B cell (primary cell): ENCODE data around the gene ETS1. TPM values are rescaled to one million over a fixed set of nuclear protein-coding genes. Genes with fewer than 3 reads are reported as not detected.

Source experiments
- ATAC-seq: fragments of 200-7000 bp; cut with Tn5 transposase; one replicate; pipeline ENCODE4 v1.10.0; 2021; ENCODE audit warnings: low read depth, mild to moderate bottlenecking, moderate number of reproducible peaks, moderate library complexity
- CTCF ChIA-PET: fragments of 350-600 bp; sonication (Branson Sonifier 250); formaldehyde crosslinking; loops from one replicate; lab custom pipeline; 2021; ENCODE audit warnings: antibody characterized with exemption, inconsistent platforms; lab: Charles Lee
- POLR2A ChIA-PET: fragments of 350-600 bp; sonication (Branson Sonifier 250); formaldehyde crosslinking; loops from one replicate; lab custom pipeline; 2021; ENCODE audit warnings: antibody characterized with exemption; lab: Charles Lee
- DNase-seq: peaks from one replicate; pipeline ENCODE4 v3.0.0; 2013
- H2AFZ ChIP-seq: 2 replicates; pipeline ENCODE4 v1.6.1; 2012; ENCODE audit warnings: mild to moderate bottlenecking, low read depth, low read length; ENCODE audit not compliant: insufficient read depth, poor library complexity, severe bottlenecking
- H3K27ac ChIP-seq, 2 donors: 1 replicate in 1 of 2; 2 replicates in 1 of 2; pipeline ENCODE4 v1.5.1; 2012 to 2013; ENCODE audit warnings: low read length in 2 of 2, mild to moderate bottlenecking in 2 of 2, moderate library complexity in 1 of 2
- H3K27me3 ChIP-seq, 4 experiments: fragments of 200-600 bp in 1 of 4; sonication (generic) in 1 of 4; replicated peaks in 1 of 4; 1 replicate in 2 of 4; 2 replicates in 2 of 4; pipeline versions ENCODE4 v1.6.1 to v1.7.0; 2013 to 2016; ENCODE audit warnings: low read length in 3 of 4, mild to moderate bottlenecking in 2 of 4, mixed read lengths in 1 of 4, moderate library complexity in 1 of 4; ENCODE audit not compliant: insufficient read depth in 4 of 4, control insufficient read depth in 3 of 4; ENCODE audit errors: control extremely low read depth in 1 of 4
- H3K36me3 ChIP-seq, 2 experiments: replicated peaks in 1 of 2; 1 replicate in 1 of 2; 2 replicates in 1 of 2; pipeline versions ENCODE4 v1.6.1 to v1.7.1; 2013; ENCODE audit warnings: low read length in 1 of 2; ENCODE audit not compliant: insufficient read depth in 2 of 2, control insufficient read depth in 1 of 2; ENCODE audit errors: control extremely low read depth in 1 of 2, extremely low read depth in 1 of 2
- H3K4me1 ChIP-seq, 2 donors: fragments of 200-600 bp in 1 of 2; sonication (generic) in 1 of 2; 1 replicate in 1 of 2; 2 replicates in 1 of 2; pipeline versions ENCODE4 v1.5.1 to v1.6.1; 2013 to 2017; ENCODE audit warnings: low read length in 2 of 2; ENCODE audit not compliant: control insufficient read depth in 2 of 2, insufficient read depth in 2 of 2
- H3K4me2 ChIP-seq: replicated peaks from 2 replicates; pipeline ENCODE3; 2012; ENCODE audit warnings: mild to moderate bottlenecking, low read depth, low read length; ENCODE audit not compliant: poor library complexity, severe bottlenecking
- H3K4me3 ChIP-seq, 5 experiments: fragments of 200-600 bp in 1 of 5; sonication (generic) in 1 of 5; 1 replicate in 3 of 5; 2 replicates in 2 of 5; pipeline versions ENCODE4 v1.5.1 to v1.7.0; 2011 to 2016; ENCODE audit warnings: low read length in 4 of 5, mild to moderate bottlenecking in 4 of 5, low read depth in 2 of 5, control low read depth in 1 of 5, moderate library complexity in 1 of 5; ENCODE audit not compliant: insufficient read depth in 1 of 5; ENCODE audit errors: control extremely low read depth in 1 of 5, extremely low read depth in 1 of 5
- H3K79me2 ChIP-seq: fragments of 200-600 bp; sonication (generic); one replicate; pipeline ENCODE4 v1.6.0; 2016; ENCODE audit warnings: low read length; ENCODE audit not compliant: control insufficient read depth, insufficient read depth
- H3K9ac ChIP-seq: fragments of 200-600 bp; sonication (generic); 2 replicates; pipeline ENCODE4 v1.6.1; 2017; ENCODE audit warnings: mild to moderate bottlenecking, low read length, moderate library complexity
- H3K9me3 ChIP-seq, 3 donors: one replicate each; pipeline versions ENCODE4 v1.6.1 to v1.7.1; 2013; ENCODE audit warnings: low read length in 2 of 3; ENCODE audit not compliant: control insufficient read depth in 2 of 3, insufficient read depth in 1 of 3; ENCODE audit errors: control extremely low read depth in 1 of 3
- H4K20me1 ChIP-seq: 2 replicates; pipeline ENCODE4 v1.6.0; 2012; ENCODE audit warnings: mild to moderate bottlenecking, low read length; ENCODE audit not compliant: insufficient read depth, control insufficient read depth, poor library complexity, severe bottlenecking
- H3K27ac Mint-ChIP-seq: one replicate; pipeline ENCODE4 v1.8.0; 2021; ENCODE audit warnings: mixed read lengths
- H3K27me3 Mint-ChIP-seq: one replicate; pipeline ENCODE4 v1.8.0; 2021; ENCODE audit warnings: mixed read lengths
- H3K4me1 Mint-ChIP-seq: one replicate; pipeline ENCODE4 v1.8.0; 2021; ENCODE audit warnings: mixed read lengths
- H3K4me3 Mint-ChIP-seq: one replicate; pipeline ENCODE4 v1.8.0; 2021; ENCODE audit warnings: mixed read lengths
- H3K9me3 Mint-ChIP-seq: one replicate; pipeline ENCODE4 v1.8.0; 2022; ENCODE audit warnings: mixed read lengths; ENCODE audit not compliant: insufficient read depth
- EZH2 ChIP-seq: IDR thresholded peaks from 2 replicates; pipeline ENCODE4 v1.6.1; 2012; ENCODE audit warnings: borderline replicate concordance, low read depth, mild to moderate bottlenecking, moderate library complexity, low read length; ENCODE audit not compliant: insufficient read depth, poor library complexity, severe bottlenecking
- WGBS: methylation state at CpG from one replicate; pipeline ENCODE4 v1.1.5; 2013; ENCODE audit warnings: missing lambda C conversion rate; ENCODE audit not compliant: insufficient coverage; 5-methylcytosine and 5-hydroxymethylcytosine counted together
- intact Hi-C: fragments of 100-400 bp; cut with micrococcal nuclease; formaldehyde crosslinking; loops from one replicate; pipeline ENCODE4 v1.10.0; 2022
- polyA plus RNA-seq: library from polyadenylated mRNA; depleted of rRNA; stranded (reverse); fragments of >200 nt; gene quantifications from 2 replicates; pipeline ENCODE4 v1.2.3, GENCODE V29; 2012
- total RNA-seq, 2 donors: library from RNA; stranded (reverse); fragments of 120-200 nt in 1 of 2; gene quantifications; 1 replicate in 1 of 2; 2 replicates in 1 of 2; pipeline versions ENCODE4 v1.2.3 to v1.2.4, GENCODE V29; 2013 to 2022
- TF ChIP-seq, protein P1 (sequence below): fragments of 200-600 bp; IDR thresholded peaks from one replicate; pipeline ENCODE4 v1.8.0; 2022; ENCODE audit warnings: antibody characterized with exemption, mild to moderate bottlenecking

The ETS1 gene
- total and polyA plus RNA-seq, 2 donors (not counting 1 experiment from before 2014, with no cell fraction given), result 115 to 271 TPM

DNA sequence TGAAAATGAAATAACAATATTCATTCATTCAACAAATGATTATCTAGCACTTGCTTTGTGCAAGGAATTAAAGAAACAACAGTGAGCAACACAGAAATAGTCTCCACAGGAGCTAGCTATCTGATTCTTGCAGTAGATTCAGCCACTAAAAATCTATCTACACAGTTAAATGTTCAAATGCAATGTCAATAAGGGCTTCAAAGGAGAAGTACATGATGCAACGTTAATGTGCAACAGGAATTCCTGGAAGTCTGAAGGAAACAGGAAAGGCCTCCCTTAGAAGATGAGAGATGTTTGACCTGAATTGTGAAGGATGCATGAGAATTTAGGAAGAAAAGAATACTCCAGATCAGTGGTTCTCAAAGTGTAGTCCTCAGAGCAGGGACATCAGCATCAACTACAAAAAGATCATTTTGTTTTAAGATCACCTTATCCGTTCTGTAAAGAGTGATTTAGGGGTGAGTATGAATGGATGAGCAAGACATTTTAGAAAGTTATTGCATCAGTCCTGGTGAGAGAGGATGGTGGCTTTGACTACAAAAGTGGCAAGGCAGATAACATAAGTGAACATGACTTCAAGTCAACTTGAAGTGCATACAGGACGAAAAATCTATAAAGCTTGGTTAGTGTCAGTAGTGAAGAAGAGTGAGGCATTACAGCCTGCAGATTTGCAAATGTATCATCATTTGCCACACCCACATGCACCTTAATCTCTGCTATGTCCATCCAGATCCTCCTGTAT lies 96.0 kb downstream of the ETS1 start:
- Histone ChIP-seq H3K27me3 (no peaks in the 10 kb centered on the region), H3K79me2 (peaks cover 97% of the 10 kb centered on the region), H3K36me3 (peaks cover 12 to 74% of the 10 kb centered on the region in 2 experiments), H3K4me3 (no peak overlapping the region), H3K27ac (peak overlapping the region in 1 of 2 donors; percentile 82), H3K9me3 (no peaks in the 10 kb centered on the region), H2AFZ (no peak overlapping the region), H3K9ac (no peak overlapping the region), H3K4me1 (peaks cover 55 to 58% of the 10 kb centered on the region in 2 donors), H4K20me1 (peaks cover 43% of the 10 kb centered on the region), H3K4me2 (no peak overlapping the region)
- Mint-ChIP-seq H3K4me3 (peak overlapping the region; percentile 4), H3K27ac (peak overlapping the region; percentile 75), H3K4me1 (peaks cover 82% of the 10 kb centered on the region), H3K27me3 (no peaks in the 10 kb centered on the region), H3K9me3 (no peaks in the 10 kb centered on the region)
- CTCF ChIA-PET, result interaction anchor here (0.6 to 2.1 kb wide), 3 partner anchors 19 to 320 kb away, joined by 4 to 12 read pairs (median 7); no protein-coding TSS in a partner anchor
- ATAC-seq (no peak), DNase-seq (no peak)
- no peak for TF ChIP-seq EZH2
- POLR2A ChIA-PET, result no interaction called here
- 80% methylated on average over 1 of the region's 3 CpGs for WGBS
- intact Hi-C loops, result no loop called here

DNA sequence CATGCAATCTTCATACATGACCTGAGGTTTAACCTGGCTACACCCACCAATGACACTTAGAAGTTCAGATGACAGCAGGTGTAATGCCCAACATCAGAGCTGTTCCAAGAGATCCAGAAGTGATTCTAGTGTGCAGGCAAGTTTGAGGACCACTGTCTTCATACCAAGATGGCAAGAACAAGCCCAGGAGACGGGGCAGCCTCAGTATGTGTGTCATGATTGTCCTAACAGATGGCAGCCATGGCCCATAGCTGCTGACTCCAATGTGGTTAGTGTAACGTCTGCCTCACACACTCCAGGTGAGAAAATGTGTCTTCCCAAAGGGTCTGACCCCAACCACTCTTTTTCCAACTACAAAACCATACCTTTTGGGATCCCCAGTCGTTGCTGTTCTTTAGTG lies 97.3 kb downstream of the ETS1 start:
- H2AFZ ChIP-seq, result no peak overlapping the region
- Mint-ChIP-seq H3K4me3 (no peak overlapping the region), H3K9me3 (no peaks in the 10 kb centered on the region), H3K27me3 (no peaks in the 10 kb centered on the region), H3K27ac (peak overlapping the region; percentile 74), H3K4me1 (peaks cover 82% of the 10 kb centered on the region)
- H3K4me1 ChIP-seq, result peaks cover 46 to 53% of the 10 kb centered on the region in 2 donors
- ChIA-PET POLR2A (interaction anchor here (0.6 to 0.8 kb wide), 2 partner anchors 33 to 287 kb away, joined by 3 to 6 read pairs; no protein-coding TSS in a partner anchor), CTCF (interaction anchor here (0.9 to 2.1 kb wide), 4 partner anchors 16 to 141 kb away, joined by 3 to 12 read pairs (median 5); no protein-coding TSS in a partner anchor)
- H3K79me2 ChIP-seq, result peaks cover 85% of the 10 kb centered on the region
- TF ChIP-seq, protein P1, sequence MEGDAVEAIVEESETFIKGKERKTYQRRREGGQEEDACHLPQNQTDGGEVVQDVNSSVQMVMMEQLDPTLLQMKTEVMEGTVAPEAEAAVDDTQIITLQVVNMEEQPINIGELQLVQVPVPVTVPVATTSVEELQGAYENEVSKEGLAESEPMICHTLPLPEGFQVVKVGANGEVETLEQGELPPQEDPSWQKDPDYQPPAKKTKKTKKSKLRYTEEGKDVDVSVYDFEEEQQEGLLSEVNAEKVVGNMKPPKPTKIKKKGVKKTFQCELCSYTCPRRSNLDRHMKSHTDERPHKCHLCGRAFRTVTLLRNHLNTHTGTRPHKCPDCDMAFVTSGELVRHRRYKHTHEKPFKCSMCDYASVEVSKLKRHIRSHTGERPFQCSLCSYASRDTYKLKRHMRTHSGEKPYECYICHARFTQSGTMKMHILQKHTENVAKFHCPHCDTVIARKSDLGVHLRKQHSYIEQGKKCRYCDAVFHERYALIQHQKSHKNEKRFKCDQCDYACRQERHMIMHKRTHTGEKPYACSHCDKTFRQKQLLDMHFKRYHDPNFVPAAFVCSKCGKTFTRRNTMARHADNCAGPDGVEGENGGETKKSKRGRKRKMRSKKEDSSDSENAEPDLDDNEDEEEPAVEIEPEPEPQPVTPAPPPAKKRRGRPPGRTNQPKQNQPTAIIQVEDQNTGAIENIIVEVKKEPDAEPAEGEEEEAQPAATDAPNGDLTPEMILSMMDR, result no peak
- TF ChIP-seq EZH2, result no peak
- DNase-seq, result no peak
- peaks cover 30% of the 10 kb centered on the region for H4K20me1 ChIP-seq
- no peak overlapping the region for H3K9ac ChIP-seq
- H3K4me3 ChIP-seq, result no peak overlapping the region
- H3K4me2 ChIP-seq, result no peak overlapping the region
- ATAC-seq, result no peak
- peaks cover 14 to 84% of the 10 kb centered on the region in 2 experiments for H3K36me3 ChIP-seq
- intact Hi-C loops, result no loop called here
- no peaks in the 10 kb centered on the region for H3K9me3 ChIP-seq
- peak overlapping the region; percentile 24 to 82 for H3K27ac ChIP-seq
- no peaks in the 10 kb centered on the region for H3K27me3 ChIP-seq
- WGBS, result 63% methylated on average over 2 of the region's 3 CpGs
